ENCODE measurements around the gene LONRF3. TPM values are rescaled to one million over a fixed set of nuclear protein-coding genes. Genes with fewer than 3 reads are reported as not detected.

Gene LONRF3
- total and polyA plus RNA-seq, 2 of the 8 experiments (the other 6 are each of a cell fraction or from before 2014, with no cell fraction given) = 0.11 TPM; not detected in 1

DNA sequence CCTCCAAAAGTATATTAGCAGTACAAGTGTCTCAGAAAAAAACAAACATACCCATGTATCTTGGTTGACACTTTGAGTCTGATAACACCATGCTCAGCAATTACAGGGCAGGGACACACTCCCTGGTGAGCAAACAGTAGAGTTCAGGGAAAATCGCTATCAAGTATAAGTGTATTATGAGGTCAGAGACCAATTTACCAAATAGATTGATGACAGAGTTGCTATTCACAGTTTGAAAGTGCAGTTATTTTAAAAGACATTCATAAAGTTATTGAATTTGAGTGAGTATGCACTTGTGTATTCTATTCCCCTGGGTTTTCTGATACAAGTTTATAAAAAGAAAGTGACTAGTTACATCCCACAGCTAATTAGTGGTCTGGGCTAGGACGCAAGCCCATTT is 10.2 kb upstream of the LONRF3 start (continued):
- TF ChIP-seq, protein P1, sequence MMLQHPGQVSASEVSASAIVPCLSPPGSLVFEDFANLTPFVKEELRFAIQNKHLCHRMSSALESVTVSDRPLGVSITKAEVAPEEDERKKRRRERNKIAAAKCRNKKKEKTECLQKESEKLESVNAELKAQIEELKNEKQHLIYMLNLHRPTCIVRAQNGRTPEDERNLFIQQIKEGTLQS (IDR thresholded peaks at IDR 0.05; ENCODE audit: insufficient read depth, low read depth, low read length) = no peak
- no peak for TF ChIP-seq TAF7 (optimal IDR thresholded peaks at IDR 0.05; ENCODE audit: borderline replicate concordance, low read depth, low read length)
